PC-3 (cell line): ENCODE measurements around the gene DNLZ. TPM values are rescaled to one million over a fixed set of nuclear protein-coding genes. Genes with fewer than 3 reads are reported as not detected.
"Not testable (repeated sequence)": the region's sequence is repeated elsewhere in the genome, so short reads cannot be mapped to it uniquely, and the experiment has no call there.

Experiments used
- ATAC-seq: fragments of 200-7000 bp; cut with Tn5 transposase; 2 replicates; pipeline ENCODE4 v1.9.1; 2020; ENCODE audit warnings: mild to moderate bottlenecking, moderate library complexity
- BruUV-seq: library from RNA; stranded (reverse); fragments of 400-500 nt; replicated peaks from 2 replicates; lab custom pipeline; 2021; lab: Mats Ljungman, UMichigan
- CTCF ChIA-PET: fragments of 300-600 bp; sonication (Branson Sonifier 250); formaldehyde crosslinking; loops from one replicate; lab custom pipeline; 2022; ENCODE audit warnings: antibody characterized with exemption; lab: Charles Lee
- POLR2A ChIA-PET: fragments of 300-600 bp; sonication (Branson Sonifier 250); formaldehyde crosslinking; loops from one replicate; lab custom pipeline; 2022; ENCODE audit warnings: antibody characterized with exemption; ENCODE audit not compliant: unreplicated experiment; lab: Charles Lee
- DNase-seq: peaks from one replicate; pipeline ENCODE4 v3.0.0-alpha.2; 2015
- H2AFZ ChIP-seq: fragments of 300-600 bp; sonication (generic); 2 replicates; pipeline ENCODE4 v1.6.0; 2016; ENCODE audit warnings: antibody characterized with exemption, low read length
- H3F3A ChIP-seq: fragments of 300-600 bp; sonication (generic); one replicate; pipeline ENCODE4 v1.6.0; 2017; ENCODE audit warnings: antibody characterized with exemption, low read length, control low read depth, mild to moderate bottlenecking; ENCODE audit not compliant: unreplicated experiment
- H3K27ac ChIP-seq: fragments of 300-600 bp; sonication (generic); 2 replicates; pipeline ENCODE4 v1.5.1; 2016; ENCODE audit warnings: mild to moderate bottlenecking, low read length
- H3K27me3 ChIP-seq: fragments of 300-600 bp; sonication (generic); 2 replicates; pipeline ENCODE4 v1.6.1; 2016; ENCODE audit warnings: low read length, mixed read lengths
- H3K36me3 ChIP-seq: fragments of 300-600 bp; sonication (generic); 2 replicates; pipeline ENCODE4 v1.6.1; 2016; ENCODE audit warnings: low read depth, mixed run types, low read length, mixed read lengths
- H3K4me1 ChIP-seq: fragments of 300-600 bp; sonication (generic); 2 replicates; pipeline ENCODE4 v1.5.1; 2016; ENCODE audit warnings: low read length; ENCODE audit not compliant: insufficient read depth
- H3K4me2 ChIP-seq: fragments of 300-600 bp; sonication (generic); 2 replicates; pipeline ENCODE4 v1.6.0; 2016; ENCODE audit warnings: low read length
- H3K4me3 ChIP-seq: fragments of 300-600 bp; sonication (generic); 2 replicates; pipeline ENCODE4 v1.5.1; 2016; ENCODE audit warnings: mild to moderate bottlenecking, low read length, mixed read lengths
- H3K79me2 ChIP-seq: fragments of 300-600 bp; sonication (generic); 2 replicates; pipeline ENCODE4 v1.6.1; 2017; ENCODE audit warnings: low read length, mixed read lengths
- H3K9ac ChIP-seq: fragments of 300-600 bp; sonication (generic); 2 replicates; pipeline ENCODE4 v1.6.0; 2016; ENCODE audit warnings: mild to moderate bottlenecking, low read length
- H3K9me2 ChIP-seq: fragments of 300-600 bp; sonication (generic); replicated peaks from 2 replicates; pipeline ENCODE4 v1.6.1; 2016; ENCODE audit warnings: mixed run types, low read length, mixed read lengths
- H3K9me3 ChIP-seq: fragments of 300-600 bp; sonication (generic); 2 replicates; pipeline ENCODE4 v1.6.1; 2016; ENCODE audit warnings: low read length, mixed read lengths
- H4K20me1 ChIP-seq: fragments of 300-600 bp; sonication (generic); 2 replicates; pipeline ENCODE4 v1.6.1; 2016; ENCODE audit warnings: low read length, mixed read lengths
- CTCF ChIP-seq: fragments of 300-600 bp; sonication (generic); conservative IDR thresholded peaks from 2 replicates; pipeline ENCODE4 v1.5.1; 2017; ENCODE audit warnings: antibody characterized with exemption, low read depth, mild to moderate bottlenecking, low read length
- EZH2 ChIP-seq: fragments of 300-600 bp; sonication (generic); IDR thresholded peaks from one replicate; pipeline ENCODE4 v1.6.1; 2017; ENCODE audit warnings: antibody characterized with exemption, mild to moderate bottlenecking, low read length; ENCODE audit not compliant: unreplicated experiment
- EZH2phosphoT487 ChIP-seq: fragments of 300-600 bp; sonication (generic); IDR thresholded peaks from 2 replicates; pipeline ENCODE4 v1.6.1; 2018; ENCODE audit warnings: mild to moderate bottlenecking, antibody characterized with exemption, low read length, borderline replicate concordance
- intact Hi-C: fragments of 100-400 bp; cut with micrococcal nuclease; formaldehyde crosslinking; loops from 2 replicates; pipeline ENCODE4 v1.9.0; 2023
- total RNA-seq: library from RNA; depleted of rRNA; stranded (reverse); fragments of >200 nt; gene quantifications from 2 replicates; pipeline ENCODE4 v1.2.3, GENCODE V29; 2014

DNLZ gene
- total RNA-seq, 1 experiment from 2014 or later: 51.4 TPM

GRCh38 chr9:136319955-136320354 lies 43.6 kb downstream of the DNLZ start:
- ATAC-seq, H3K4me3 ChIP-seq, DNase-seq, BruUV-seq, H3K27ac ChIP-seq, intact Hi-C loops, H3K9me3 ChIP-seq, H3K4me2 ChIP-seq, H3K9ac ChIP-seq, H3K27me3 ChIP-seq, H3K4me1 ChIP-seq, H2AFZ ChIP-seq, H4K20me1 ChIP-seq, POLR2A ChIA-PET, H3K79me2 ChIP-seq, H3F3A ChIP-seq, CTCF ChIA-PET, H3K36me3 ChIP-seq, H3K9me2 ChIP-seq: not testable (repeated sequence)

DNA sequence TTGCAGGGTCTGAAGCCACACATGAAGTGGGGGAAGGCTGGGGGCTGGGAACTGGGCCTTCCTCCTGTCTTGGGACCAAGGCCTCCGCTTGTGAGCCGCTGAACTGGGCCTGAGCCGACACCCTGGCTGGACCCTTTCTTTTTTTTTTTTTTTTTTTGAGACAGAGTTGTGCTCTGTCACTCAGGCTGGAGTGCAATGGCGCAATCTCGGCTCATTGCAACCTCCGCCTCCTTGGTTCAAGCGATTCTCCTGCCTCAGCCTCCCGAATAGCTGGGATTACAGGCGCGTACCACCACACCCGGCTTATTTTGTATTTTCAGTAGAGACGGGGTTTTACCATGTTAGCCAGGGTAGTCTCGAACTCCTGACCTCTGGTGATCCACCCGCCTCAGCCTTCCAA lies 44.3 kb downstream of the DNLZ start:
- H3K27ac ChIP-seq, H3K4me1 ChIP-seq, CTCF ChIA-PET, POLR2A ChIA-PET, H4K20me1 ChIP-seq, intact Hi-C loops, DNase-seq, BruUV-seq, H3K4me2 ChIP-seq, ATAC-seq, H3K9me2 ChIP-seq, H3K79me2 ChIP-seq, H3F3A ChIP-seq, H3K27me3 ChIP-seq, H2AFZ ChIP-seq, H3K9me3 ChIP-seq, H3K4me3 ChIP-seq, H3K9ac ChIP-seq, H3K36me3 ChIP-seq: not testable (repeated sequence)

DNA sequence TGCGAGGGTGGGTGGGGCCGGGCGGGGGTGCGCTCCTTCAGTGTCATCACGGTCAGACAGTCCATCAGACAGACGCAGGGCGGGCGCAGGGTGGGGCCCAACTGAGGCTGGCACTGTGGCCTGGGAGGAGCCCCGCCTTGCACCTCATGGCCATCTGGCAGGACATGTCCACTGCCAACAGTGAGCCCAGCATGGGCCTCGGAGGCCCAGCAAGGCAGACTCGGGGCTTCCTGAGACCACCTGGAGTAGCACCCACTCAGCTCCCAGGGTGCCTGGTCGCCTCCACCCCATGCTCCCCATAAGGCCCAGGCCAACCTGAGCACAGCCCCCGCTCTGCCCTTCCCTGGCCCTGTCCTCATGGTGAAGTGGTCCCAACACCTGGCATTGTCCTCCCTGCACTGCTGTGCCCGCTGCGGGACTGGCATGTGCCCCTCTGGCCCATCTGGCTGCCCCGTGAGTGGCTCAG lies 44.7 kb downstream of the DNLZ start:
- H2AFZ ChIP-seq: no peak overlapping the region
- no peaks in the 10 kb centered on the region for H3K9me3 ChIP-seq
- TF ChIP-seq EZH2phosphoT487 (no peak), CTCF (no peak)
- H3K9ac ChIP-seq: no peak overlapping the region
- no peaks in the 10 kb centered on the region for H3F3A ChIP-seq
- no peaks in the 10 kb centered on the region for H3K79me2 ChIP-seq
- no peak overlapping the region for H3K4me2 ChIP-seq
- BruUV-seq: no TSS peak
- no peak for ATAC-seq
- no peak overlapping the region for H3K27ac ChIP-seq
- no peak overlapping the region for H3K4me3 ChIP-seq
- no peaks in the 10 kb centered on the region for H3K27me3 ChIP-seq
- CTCF ChIA-PET: no interaction called here
- no peak for DNase-seq
- POLR2A ChIA-PET: no interaction called here
- no peaks in the 10 kb centered on the region for H3K4me1 ChIP-seq
- H3K36me3 ChIP-seq: no peaks in the 10 kb centered on the region
- intact Hi-C loops: no loop called here
- H4K20me1 ChIP-seq: no peaks in the 10 kb centered on the region
- no peaks in the 10 kb centered on the region for H3K9me2 ChIP-seq

GRCh38 chr9:136318111-136318775 lies 45.3 kb downstream of the DNLZ start:
- H3K27ac ChIP-seq: no peak overlapping the region
- H3K36me3 ChIP-seq: no peaks in the 10 kb centered on the region
- ATAC-seq: no peak
- H3K9me2 ChIP-seq: no peaks in the 10 kb centered on the region
- no peaks in the 10 kb centered on the region for H3K4me1 ChIP-seq
- no peaks in the 10 kb centered on the region for H3K27me3 ChIP-seq
- H2AFZ ChIP-seq: no peak overlapping the region
- H3K9ac ChIP-seq: no peak overlapping the region
- intact Hi-C loops: no loop called here
- no peak overlapping the region for H3K4me3 ChIP-seq
- H3K79me2 ChIP-seq: no peaks in the 10 kb centered on the region
- H3K4me2 ChIP-seq: no peak overlapping the region
- ChIA-PET CTCF (no interaction called here), POLR2A (no interaction called here)
- DNase-seq: no peak
- TF ChIP-seq EZH2phosphoT487 (no peak), CTCF (no peak), EZH2 (no peak)
- no peaks in the 10 kb centered on the region for H3F3A ChIP-seq
- H3K9me3 ChIP-seq: no peaks in the 10 kb centered on the region
- no peaks in the 10 kb centered on the region for H4K20me1 ChIP-seq
- BruUV-seq: no TSS peak
